GM18526 (cell line): Measurements from ENCODE around the gene C3orf20.

Experiments
- POLR2A ChIP-seq: IDR thresholded peaks from 3 replicates; pipeline ENCODE4 v1.6.1; 2011; ENCODE audit not compliant: insufficient read length; ENCODE audit errors: extremely low read depth

The C3orf20 gene

GRCh38 chr3:14787630-14788029 is 112.7 kb downstream of the C3orf20 start:
- TF ChIP-seq POLR2A = no peak

DNA sequence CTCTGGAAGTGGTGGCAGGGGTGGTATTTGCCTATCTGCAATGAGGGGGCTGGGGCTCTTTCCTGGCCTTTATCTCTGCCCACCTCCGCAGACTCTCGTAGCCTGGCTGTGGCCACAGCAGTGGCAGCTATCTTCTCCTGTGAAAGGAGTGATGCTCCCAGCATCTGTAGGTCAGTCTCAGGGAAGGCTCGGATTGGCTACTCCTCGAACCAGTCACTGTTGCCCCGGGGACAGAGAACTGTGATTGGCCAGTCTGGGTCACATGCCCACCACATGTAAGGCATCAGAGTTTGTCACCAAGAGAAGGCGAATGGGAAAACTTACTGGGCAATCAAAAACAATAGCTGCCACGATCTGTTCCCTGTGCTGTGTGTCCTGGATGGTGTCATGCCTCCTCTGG is 113.7 kb downstream of the C3orf20 start:
- no peak for TF ChIP-seq POLR2A

DNA sequence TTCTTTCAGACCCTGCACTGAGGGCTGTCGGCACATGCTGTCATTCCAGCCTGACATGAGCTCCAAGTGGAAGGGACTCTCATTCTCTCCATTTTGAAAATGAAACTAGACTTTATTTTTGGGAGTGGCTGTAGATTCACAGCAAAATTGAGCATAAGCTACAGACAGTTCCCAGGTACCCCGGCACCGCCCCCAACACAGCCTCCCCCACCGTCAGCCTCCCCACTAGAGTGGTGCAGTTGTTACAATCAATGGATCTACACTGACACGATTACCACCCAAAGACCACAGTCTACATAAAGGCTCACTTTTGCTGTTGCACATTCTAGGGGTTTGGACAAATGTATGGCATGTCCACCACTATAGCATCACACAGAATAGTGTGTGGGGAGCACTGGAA is 114.3 kb downstream of the C3orf20 start:
- no peak for TF ChIP-seq POLR2A

- no peak for TF ChIP-seq POLR2A
Measured at GRCh38 chr3:14789640-14790285, 114.8 kb downstream of the C3orf20 start.

DNA sequence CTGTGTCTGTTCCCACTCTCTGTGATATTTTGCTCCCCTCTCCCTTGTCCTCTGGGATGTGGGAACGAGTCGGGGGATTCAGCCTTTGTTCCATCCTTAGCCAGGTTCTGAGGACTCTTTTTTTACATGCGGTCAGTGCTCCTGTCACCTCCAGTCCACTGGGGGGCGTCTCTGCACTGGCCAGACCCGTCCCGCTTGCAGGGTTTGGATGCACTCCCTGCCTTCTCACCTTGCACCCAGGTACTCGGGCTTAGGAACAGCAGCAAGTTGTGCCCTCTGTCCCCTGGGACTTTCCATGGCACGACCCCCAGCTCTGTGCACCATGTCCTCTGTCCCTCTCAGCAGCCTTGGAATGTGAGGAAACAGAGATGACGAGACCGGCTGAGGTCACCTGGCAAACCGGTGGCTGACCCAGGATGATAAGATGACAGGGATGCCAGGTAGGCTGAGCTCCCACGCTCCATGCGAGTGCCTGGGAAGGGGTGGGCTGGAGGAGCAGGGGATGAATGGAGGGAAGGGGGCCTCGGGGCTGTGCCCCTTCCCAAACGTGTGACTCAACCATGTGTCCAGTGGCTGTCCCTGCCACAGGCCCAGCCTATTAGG is 116.5 kb downstream of the C3orf20 start:
- TF ChIP-seq POLR2A = no peak

DNA sequence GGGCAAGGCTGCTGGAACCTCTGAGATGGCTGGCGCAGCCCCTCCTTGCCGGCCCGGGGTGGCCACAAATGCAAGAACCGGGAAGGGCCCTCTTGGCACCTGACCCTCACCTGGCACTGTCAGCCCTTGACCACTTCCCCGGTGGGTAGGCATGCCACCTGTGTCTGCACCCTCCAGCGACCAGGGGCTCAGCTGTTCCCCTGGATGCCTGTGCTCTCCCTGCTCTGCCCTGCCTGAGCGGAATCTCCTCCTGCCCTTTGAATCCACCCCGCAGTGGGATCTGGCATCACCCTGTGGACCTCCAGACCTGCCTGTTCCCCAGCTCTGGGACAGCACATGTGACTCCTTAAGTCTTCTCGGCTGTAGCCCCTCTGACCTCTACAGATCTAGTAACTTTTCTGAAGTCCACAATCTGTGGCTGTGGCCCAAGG is 117.8 kb downstream of the C3orf20 start:
- TF ChIP-seq POLR2A = no peak

GRCh38 chr3:14793126-14793857 is 118.4 kb downstream of the C3orf20 start:
- no peak for TF ChIP-seq POLR2A

DNA sequence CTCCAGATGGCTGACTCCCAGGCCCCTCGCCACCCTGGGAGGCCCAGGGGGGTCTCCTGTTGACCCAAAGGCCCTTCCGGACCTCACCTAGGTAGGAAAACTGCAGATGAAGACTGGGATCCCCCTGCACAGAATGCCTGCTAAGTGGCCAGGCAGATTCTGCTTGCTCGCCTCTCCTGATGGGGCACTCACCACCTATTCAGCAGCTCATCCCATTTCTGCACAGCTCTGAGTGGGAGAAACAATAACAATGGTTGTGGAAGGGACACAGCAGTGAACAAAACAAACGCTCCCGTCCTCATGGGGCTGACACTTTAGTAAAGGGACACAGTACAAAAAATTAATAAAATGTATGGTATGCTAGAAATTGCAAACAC is 118.9 kb downstream of the C3orf20 start:
- no peak for TF ChIP-seq POLR2A

DNA sequence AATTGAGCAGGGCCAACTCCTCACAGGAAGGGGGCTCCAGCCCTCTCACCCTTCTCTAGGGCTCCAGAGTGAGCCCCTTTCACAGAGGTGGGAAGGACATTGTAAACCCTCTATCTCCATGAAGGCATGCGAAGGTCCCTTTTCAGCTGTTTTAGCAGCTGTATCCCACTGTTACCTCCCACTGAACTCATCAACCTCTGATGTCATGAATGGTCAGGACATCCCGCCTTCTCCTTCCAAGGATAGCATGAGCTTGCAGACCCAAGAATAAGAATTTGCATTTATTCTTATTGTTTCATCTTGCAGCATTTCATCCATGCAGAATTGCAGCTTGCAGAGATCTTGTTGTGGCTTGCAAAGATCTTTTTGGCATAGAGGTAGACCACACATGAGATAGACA is 119.5 kb downstream of the C3orf20 start:
- no peak for TF ChIP-seq POLR2A

DNA sequence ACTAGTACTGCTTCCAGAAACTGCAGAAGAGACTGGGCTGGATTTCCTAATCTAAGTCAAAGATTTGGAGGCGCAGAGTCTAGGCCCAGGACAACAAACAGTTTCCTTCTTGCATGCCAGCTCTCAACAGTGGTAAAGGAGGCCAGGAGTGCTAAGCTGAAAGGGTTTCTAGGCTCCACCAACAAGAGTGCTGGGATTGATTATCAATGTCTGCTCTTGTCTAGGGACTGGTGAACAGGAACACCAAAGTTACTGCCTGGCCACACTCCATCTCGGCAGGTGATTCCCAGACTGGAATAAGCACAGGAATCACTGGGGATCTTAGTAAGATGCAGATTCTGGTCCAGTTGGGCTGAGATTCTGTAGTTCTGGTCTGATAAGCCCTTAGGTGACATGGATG is 121.1 kb downstream of the C3orf20 start:
- TF ChIP-seq POLR2A = no peak

- no peak for TF ChIP-seq POLR2A
Measured at GRCh38 chr3:14796403-14797077, 121.6 kb downstream of the C3orf20 start.

DNA sequence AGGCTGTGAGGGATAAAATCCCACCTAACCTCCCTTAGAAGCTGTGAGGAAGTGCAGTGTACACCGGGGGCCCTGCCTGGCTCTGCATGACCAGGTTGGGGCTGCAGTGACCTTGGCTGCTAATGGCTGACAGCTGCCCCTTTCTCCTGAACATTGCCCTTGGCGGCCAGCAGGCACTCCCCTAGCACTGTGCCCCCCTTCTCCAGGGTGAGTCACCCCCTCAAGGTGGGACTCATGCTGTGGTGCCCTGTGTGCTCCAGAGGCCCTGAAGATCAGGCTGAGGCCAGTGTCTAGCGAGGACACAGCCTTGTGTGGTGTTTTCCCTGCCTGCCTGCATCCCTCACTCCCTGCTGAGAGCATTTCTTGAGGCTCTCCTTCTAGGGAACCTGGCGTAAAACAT is 122.8 kb downstream of the C3orf20 start:
- no peak for TF ChIP-seq POLR2A

DNA sequence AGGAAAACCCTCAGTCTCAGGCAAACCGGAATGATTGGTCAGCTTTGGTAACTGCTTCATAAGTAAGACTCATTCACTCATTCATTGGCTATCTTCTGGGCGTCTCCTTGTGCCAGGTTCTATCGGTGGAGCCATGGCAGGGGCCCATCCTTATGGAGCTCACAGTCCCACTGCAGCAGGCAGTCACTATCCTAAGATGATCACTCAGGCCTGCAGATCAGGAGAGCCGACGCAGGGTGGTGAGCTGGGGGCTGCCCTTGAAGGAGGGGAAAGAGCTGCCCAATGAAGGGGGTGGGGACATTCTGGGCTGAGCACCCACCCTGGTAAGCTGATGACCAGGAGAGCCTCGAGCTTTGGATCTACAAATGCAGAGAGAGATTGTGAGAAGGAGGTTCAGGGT is 123.3 kb downstream of the C3orf20 start:
- TF ChIP-seq POLR2A = no peak

- no peak for TF ChIP-seq POLR2A
Measured at GRCh38 chr3:14799146-14799545, 124.2 kb downstream of the C3orf20 start.

- no peak for TF ChIP-seq POLR2A
Measured at GRCh38 chr3:14801031-14801430, 126.1 kb downstream of the C3orf20 start.
